IMR-90 (cell line): ENCODE measurements around the gene MEF2D. TPM values are rescaled to one million over a fixed set of nuclear protein-coding genes. Genes with fewer than 3 reads are reported as not detected.

Experiments used
- ATAC-seq: fragments of 200-7000 bp; cut with Tn5 transposase; 2 replicates; pipeline ENCODE4 v1.9.1; 2020; ENCODE audit warnings: low read depth, mild to moderate bottlenecking, moderate library complexity
- BruUV-seq: library from RNA; stranded (reverse); fragments of 400-500 nt; replicated peaks from 2 replicates; lab custom pipeline; 2021; lab: Mats Ljungman, UMichigan
- CTCF ChIA-PET: fragments of 300-600 bp; formaldehyde crosslinking; extraction: SDS; loops from one replicate; lab custom pipeline; 2021; ENCODE audit warnings: antibody characterized with exemption; lab: Yijun Ruan, JAX
- POLR2A ChIA-PET: fragments of 300-600 bp; sonication (Branson Sonifier 250); formaldehyde crosslinking; loops from one replicate; lab custom pipeline; 2022; ENCODE audit warnings: antibody characterized with exemption; ENCODE audit not compliant: unreplicated experiment; lab: Charles Lee
- DNase-seq: peaks from one replicate; pipeline ENCODE4 v3.0.0; 2013
- H2AFZ ChIP-seq: replicated peaks from 2 replicates; pipeline ENCODE3; 2013; ENCODE audit warnings: low read length, mild to moderate bottlenecking; ENCODE audit not compliant: poor library complexity
- H2AK5ac ChIP-seq: 2 replicates; pipeline ENCODE4 v1.6.1; 2013; ENCODE audit warnings: low read depth, low read length, inconsistent platforms
- H2AK9ac ChIP-seq: replicated peaks from 2 replicates; pipeline ENCODE3; 2013; ENCODE audit warnings: mild to moderate bottlenecking, low read depth, low read length, moderate library complexity; ENCODE audit not compliant: poor library complexity
- H2BK120ac ChIP-seq: 2 replicates; pipeline ENCODE4 v1.6.1; 2013; ENCODE audit warnings: low read depth, low read length, inconsistent platforms
- H2BK15ac ChIP-seq: 3 replicates; pipeline ENCODE4 v1.6.1; 2013; ENCODE audit warnings: low read depth, low read length, inconsistent platforms
- H2BK20ac ChIP-seq: 2 replicates; pipeline ENCODE4 v1.6.1; 2013; ENCODE audit warnings: low read depth, mild to moderate bottlenecking, inconsistent platforms, low read length, moderate library complexity
- H2BK5ac ChIP-seq: 2 replicates; pipeline ENCODE4 v1.6.1; 2013; ENCODE audit warnings: mild to moderate bottlenecking, low read depth, low read length, inconsistent platforms; ENCODE audit not compliant: poor library complexity, severe bottlenecking
- H3K14ac ChIP-seq: replicated peaks from 2 replicates; pipeline ENCODE4 v1.6.1; 2013; ENCODE audit warnings: low read depth, low read length, inconsistent platforms
- H3K18ac ChIP-seq: 2 replicates; pipeline ENCODE4 v1.6.1; 2013; ENCODE audit warnings: low read depth, low read length, control low read depth
- H3K23ac ChIP-seq: 2 replicates; pipeline ENCODE4 v1.6.1; 2013; ENCODE audit warnings: low read depth, low read length, inconsistent platforms
- H3K27ac ChIP-seq: 2 replicates; pipeline ENCODE4 v1.5.1; 2013; ENCODE audit warnings: mild to moderate bottlenecking, control low read depth, low read length; ENCODE audit not compliant: insufficient read depth
- H3K27me3 ChIP-seq: 2 replicates; pipeline ENCODE4 v1.6.1; 2013; ENCODE audit warnings: low read length; ENCODE audit not compliant: control insufficient read depth, insufficient read depth
- H3K36me3 ChIP-seq: 2 replicates; pipeline ENCODE4 v1.6.1; 2013; ENCODE audit warnings: low read length, mixed read lengths; ENCODE audit not compliant: control insufficient read depth, insufficient read depth
- H3K4ac ChIP-seq: 2 replicates; pipeline ENCODE4 v1.6.1; 2013; ENCODE audit warnings: low read depth, low read length, inconsistent platforms
- H3K4me1 ChIP-seq: 2 replicates; pipeline ENCODE4 v1.6.1; 2013; ENCODE audit warnings: low read length, mixed read lengths; ENCODE audit not compliant: control insufficient read depth, insufficient read depth
- H3K4me2 ChIP-seq: 2 replicates; pipeline ENCODE4 v1.6.1; 2013; ENCODE audit warnings: low read depth, mild to moderate bottlenecking, control low read depth, low read length, moderate library complexity
- H3K4me3 ChIP-seq: 2 replicates; pipeline ENCODE4 v1.5.1; 2013; ENCODE audit warnings: low read depth, mild to moderate bottlenecking, control low read depth, low read length, moderate library complexity; ENCODE audit not compliant: insufficient read depth
- H3K56ac ChIP-seq: 2 replicates; pipeline ENCODE4 v1.6.1; 2013; ENCODE audit warnings: low read length, inconsistent platforms; ENCODE audit not compliant: insufficient read depth; ENCODE audit errors: extremely low read depth
- H3K79me1 ChIP-seq, 2 experiments: 2 replicates each; pipeline ENCODE4 v1.6.1; 2013; ENCODE audit warnings: low read length in 2 of 2, inconsistent platforms in 1 of 2, low read depth in 1 of 2
- H3K9ac ChIP-seq: 2 replicates; pipeline ENCODE4 v1.6.1; 2013; ENCODE audit warnings: low read depth, low read length, control low read depth
- H3K9me1 ChIP-seq: 2 replicates; pipeline ENCODE4 v1.6.1; 2013; ENCODE audit warnings: low read length, inconsistent platforms; ENCODE audit not compliant: insufficient read depth
- H3K9me3 ChIP-seq: 2 replicates; pipeline ENCODE4 v1.6.1; 2013; ENCODE audit warnings: low read length; ENCODE audit not compliant: control insufficient read depth, insufficient read depth
- H4K20me1 ChIP-seq: 2 replicates; pipeline ENCODE4 v1.6.1; 2013; ENCODE audit warnings: low read length, inconsistent platforms; ENCODE audit not compliant: insufficient read depth
- H4K5ac ChIP-seq: 2 replicates; pipeline ENCODE4 v1.6.1; 2013; ENCODE audit warnings: mild to moderate bottlenecking, low read depth, low read length, control low read depth
- H4K8ac ChIP-seq, 2 experiments: 2 replicates each; pipeline ENCODE4 v1.6.1; 2013; ENCODE audit warnings: low read depth in 2 of 2, low read length in 2 of 2, control low read depth in 1 of 2, inconsistent platforms in 1 of 2
- H4K91ac ChIP-seq: 2 replicates; pipeline ENCODE4 v1.6.1; 2013; ENCODE audit warnings: low read depth, low read length, inconsistent platforms; ENCODE audit not compliant: insufficient read depth
- CEBPB ChIP-seq: IDR thresholded peaks from 2 replicates; pipeline ENCODE4 v1.6.1; 2012; ENCODE audit warnings: low read depth, low read length, improper control_type of control experiment
- ELK1 ChIP-seq: fragments of 150-350 bp; IDR thresholded peaks from 2 replicates; pipeline ENCODE4 v1.6.1; 2016; ENCODE audit warnings: low read depth, mild to moderate bottlenecking, low read length, moderate library complexity, borderline replicate concordance
- FOS ChIP-seq: fragments of 150-350 bp; IDR thresholded peaks from 2 replicates; pipeline ENCODE4 v1.6.1; 2016; ENCODE audit warnings: low read depth, low read length
- WGBS, 2 experiments: methylation state at CpG; one replicate each; pipeline versions ENCODE4 v1.1.5 to v1.1.7; 2013; ENCODE audit warnings: missing lambda C conversion rate in 2 of 2; ENCODE audit not compliant: insufficient read length in 1 of 2; ENCODE audit errors: extremely low coverage in 2 of 2; 5-methylcytosine and 5-hydroxymethylcytosine counted together
- dilution Hi-C: fragments of 300-500 bp; cut with HindIII; formaldehyde crosslinking; loops from one replicate; pipeline ENCODE4 v1.14.3; 2018; ENCODE audit warnings: low sequenced_read_pairs; ENCODE audit not compliant: unreplicated experiment
- in situ Hi-C: fragments of 300-500 bp; cut with MboI; formaldehyde crosslinking; loops from 3 replicates; pipeline ENCODE4 v1.14.3; 2019; ENCODE audit warnings: low sequenced_read_pairs, inconsistent platforms, mixed read lengths
- intact Hi-C: fragments of 100-400 bp; cut with micrococcal nuclease; formaldehyde crosslinking; loops from 2 replicates; pipeline ENCODE4 v1.10.0; 2022
- polyA plus RNA-seq, 3 experiments: library from polyadenylated mRNA; depleted of rRNA; stranded (reverse); fragments of >200 nt; gene quantifications; 2 replicates each; pipeline ENCODE4 v1.2.3, GENCODE V29; 2012; ENCODE audit warnings: low replicate concordance in 1 of 3
- total RNA-seq: library from RNA; depleted of rRNA; stranded (reverse); fragments of >200 nt; gene quantifications from 2 replicates; pipeline ENCODE4 v1.2.3, GENCODE V29; 2012

MEF2D gene
- total and polyA plus RNA-seq, 2 of the 4 experiments (the other 2 are of a cell fraction), result 2.9 to 20.0 TPM

DNA sequence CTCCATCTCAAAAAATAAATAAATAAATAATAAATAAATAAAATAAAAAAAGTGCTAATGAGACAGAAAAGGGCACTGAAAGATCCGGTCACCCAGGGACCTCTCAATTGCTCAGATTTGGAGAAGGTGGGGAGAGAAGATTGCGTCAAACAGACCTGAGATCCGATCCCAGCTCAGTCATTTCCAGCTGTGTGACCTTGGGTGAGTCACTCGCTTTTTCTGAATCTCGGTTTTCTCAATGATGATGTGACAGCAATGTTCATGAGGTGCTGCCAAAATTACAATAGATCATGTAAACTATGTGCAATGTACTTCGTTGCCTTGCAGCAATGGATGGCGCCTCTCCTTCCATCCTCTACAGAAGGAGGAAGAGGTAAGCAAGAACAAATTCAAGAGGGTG lies 11.1 kb upstream of the MEF2D start:
- CTCF ChIA-PET, result no interaction called here

More for the DNA sequence above, 11.1 kb upstream of the MEF2D start:
- Histone ChIP-seq H2BK5ac (no peak overlapping the region), H3K4ac (peak overlapping the region; percentile 31; the same call in 1 of the 2 replicates), H2AK9ac (no peak overlapping the region), H3K18ac (no peak overlapping the region), H3K36me3 (no peaks in the 10 kb centered on the region), H3K4me1 (peaks cover 24% of the 10 kb centered on the region), H3K4me3 (no peak overlapping the region), H3K56ac (no peak overlapping the region), H3K9me1 (peaks cover 26% of the 10 kb centered on the region), H3K79me1 (peaks cover 0 to 7% of the 10 kb centered on the region in 2 experiments; a peak in 1 of 4 replicates), H2BK20ac (no peak overlapping the region), H2BK120ac (no peak overlapping the region), H4K91ac (no peak overlapping the region), H3K27ac (no peak overlapping the region), H3K14ac (0 out of 2 replicates have a peak overlapping the region, but pooled peaks have one; percentile 34), H2AFZ (no peak overlapping the region), H3K9ac (no peak overlapping the region), H2AK5ac (peak overlapping the region; percentile 7; the same call in 1 of the 2 replicates), H2BK15ac (no peak overlapping the region), H3K4me2 (no peak overlapping the region), H4K20me1 (no peaks in the 10 kb centered on the region), H3K23ac (no peak overlapping the region), H4K5ac (no peak overlapping the region), H3K9me3 (no peaks in the 10 kb centered on the region), H3K27me3 (no peaks in the 10 kb centered on the region), H4K8ac (no peak overlapping the region)
- in situ Hi-C loops (no loop called here), dilution Hi-C loops (no loop called here), intact Hi-C loops (no loop called here)
- no TSS peak for BruUV-seq
- 100% methylated on average over 1 of the region's 7 CpGs; no CpG with 5 or more reads in 1 of the 2 experiments for WGBS, 2 experiments
- POLR2A ChIA-PET, result no interaction called here
- no peak for ATAC-seq
- DNase-seq, result peak; percentile 69
- TF ChIP-seq ELK1, result no peak
- TF ChIP-seq FOS, result 0 out of 2 replicates have a peak, but pooled peaks have one; percentile 16
- peak; percentile 56 for TF ChIP-seq CEBPB
